Hippocampal formation (tissue), 2 donors: ENCODE data around the gene PAX5.

Source experiments
- DNase-seq, 2 donors: peaks; one replicate each; lab custom pipeline; 2025; lab: John Stamatoyannopoulos, UW

The PAX5 gene

DNA sequence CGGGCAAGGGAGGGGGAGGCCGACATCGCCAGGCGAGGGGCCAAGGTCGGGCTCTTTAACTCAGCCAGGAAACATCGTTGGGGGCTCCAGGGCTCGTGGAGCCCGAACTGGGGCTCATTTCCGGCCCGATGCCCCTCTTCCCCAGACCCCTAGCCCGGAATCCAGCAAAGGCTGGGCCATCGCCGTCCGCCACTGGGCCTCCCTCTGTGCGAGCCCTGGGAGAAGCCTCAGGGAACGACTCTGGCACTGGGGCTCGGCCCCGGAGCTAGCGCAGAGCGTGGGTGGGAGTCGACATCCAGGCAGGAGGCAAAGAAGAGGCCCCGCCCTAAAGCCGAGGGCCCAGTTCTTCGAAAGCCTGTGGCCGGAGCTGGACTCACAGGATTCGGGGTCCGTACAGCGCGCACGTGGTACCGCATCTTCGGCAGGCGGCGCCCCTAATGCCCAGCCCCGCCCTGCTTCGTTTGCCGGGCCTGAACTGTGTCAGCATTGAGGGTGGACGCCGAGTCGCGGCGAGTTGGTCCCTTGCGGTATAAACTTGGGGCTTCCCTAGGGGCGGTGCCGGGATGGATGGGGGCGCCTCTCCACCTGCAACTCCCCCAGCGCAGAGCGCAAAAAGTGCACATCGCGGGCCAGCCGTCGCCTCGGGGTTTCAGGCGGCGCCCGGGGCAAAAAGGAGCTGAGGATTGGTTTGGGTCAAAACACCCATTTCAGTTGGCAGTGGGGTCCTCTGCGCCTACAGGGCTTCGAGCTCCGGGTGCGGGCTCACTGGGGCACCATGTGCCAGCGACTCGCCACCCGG lies 3.6 kb upstream of the PAX5 start:
- no peak for DNase-seq

DNA sequence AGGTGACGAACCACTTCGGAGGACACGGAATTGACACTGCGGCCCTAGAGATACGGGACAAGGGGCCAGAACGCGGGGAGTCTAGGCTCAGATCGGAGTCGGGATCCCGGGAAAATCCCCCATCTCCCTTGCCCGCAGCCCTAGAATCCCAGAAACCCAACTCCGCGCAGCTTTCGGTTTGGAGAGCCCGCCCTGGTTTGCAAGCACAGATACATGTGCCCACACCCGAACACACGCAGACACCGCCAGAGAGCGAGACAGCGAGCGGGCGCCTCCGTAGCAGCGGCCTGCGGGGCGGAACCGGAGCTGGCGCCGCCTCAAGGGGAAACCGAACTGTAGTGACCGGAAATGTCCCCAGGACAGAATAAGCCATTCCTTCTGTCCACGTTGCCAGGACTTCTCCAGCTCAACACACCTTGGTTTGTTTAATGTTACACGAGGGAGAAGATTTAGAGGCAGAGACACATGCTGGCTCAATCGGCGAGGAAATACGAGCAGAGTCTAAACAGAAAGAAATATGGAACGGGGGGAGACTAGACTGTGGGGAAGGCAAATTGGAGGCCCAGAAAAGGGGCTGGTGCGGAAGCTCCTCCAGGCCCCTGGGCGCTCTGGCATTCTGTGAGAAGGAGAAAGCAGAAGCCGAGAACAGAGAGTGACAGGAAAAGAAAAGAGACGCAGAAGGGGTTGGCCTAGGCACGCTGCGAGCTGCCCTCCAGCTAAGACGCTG lies 2.9 kb upstream of the PAX5 start:
- DNase-seq: no peak

DNA sequence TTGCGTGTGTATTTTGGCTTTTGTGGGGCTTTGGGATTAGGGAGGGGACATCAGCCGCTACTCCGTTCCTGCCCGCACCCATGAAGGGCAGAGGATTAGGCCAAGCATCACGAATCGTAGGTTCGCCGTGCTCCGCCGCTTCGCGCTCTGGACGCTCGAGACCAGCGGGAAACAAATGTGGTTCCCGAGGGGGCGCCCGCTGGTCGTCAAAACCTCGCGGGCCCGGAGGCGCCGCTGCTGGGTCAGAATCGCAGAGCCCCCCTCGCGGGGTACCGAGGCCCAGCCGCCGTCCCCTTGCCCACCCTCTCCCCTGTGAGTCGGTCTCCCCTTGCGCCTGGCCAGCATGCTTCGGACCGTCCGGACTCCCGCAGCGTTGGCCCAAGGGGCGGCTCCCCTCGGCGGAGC lies 2.3 kb upstream of the PAX5 start:
- DNase-seq: no peak

DNA sequence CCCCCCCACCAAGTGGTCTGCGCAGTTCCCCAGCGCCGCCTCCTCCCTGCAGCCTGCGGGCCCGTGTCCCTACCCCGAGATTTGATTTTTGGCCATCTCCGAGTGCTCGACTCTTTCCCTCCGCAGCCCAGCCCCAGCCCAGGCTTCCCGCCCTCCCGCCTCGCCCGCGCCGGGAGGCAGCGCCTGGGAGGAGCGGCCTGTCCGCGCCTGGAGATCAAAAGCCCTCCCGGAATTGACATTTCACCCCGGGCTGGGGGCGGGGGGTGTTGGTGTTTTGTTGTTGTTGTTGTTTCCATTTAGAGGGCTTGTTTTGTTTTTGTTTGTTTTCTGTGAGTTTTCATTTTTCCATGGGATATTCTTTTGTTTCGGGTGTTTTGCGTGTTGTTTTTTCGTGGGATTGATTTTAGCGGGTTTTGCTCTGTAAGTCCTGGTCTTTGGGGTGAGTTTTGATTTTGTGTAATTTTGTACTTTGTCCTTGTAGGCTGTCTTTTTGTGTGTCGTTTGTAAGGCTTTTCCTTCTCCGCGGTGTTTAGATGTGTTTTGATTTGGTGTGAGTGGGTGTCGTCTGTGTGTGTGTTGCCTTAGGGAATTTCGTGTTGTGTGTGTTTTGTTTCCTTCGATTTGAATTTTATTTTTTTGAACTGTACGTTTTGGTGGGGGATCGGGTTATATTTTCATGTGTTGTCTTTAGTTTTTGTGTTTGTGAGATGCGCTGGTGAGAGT lies 1.7 kb upstream of the PAX5 start:
- no peak for DNase-seq

DNA sequence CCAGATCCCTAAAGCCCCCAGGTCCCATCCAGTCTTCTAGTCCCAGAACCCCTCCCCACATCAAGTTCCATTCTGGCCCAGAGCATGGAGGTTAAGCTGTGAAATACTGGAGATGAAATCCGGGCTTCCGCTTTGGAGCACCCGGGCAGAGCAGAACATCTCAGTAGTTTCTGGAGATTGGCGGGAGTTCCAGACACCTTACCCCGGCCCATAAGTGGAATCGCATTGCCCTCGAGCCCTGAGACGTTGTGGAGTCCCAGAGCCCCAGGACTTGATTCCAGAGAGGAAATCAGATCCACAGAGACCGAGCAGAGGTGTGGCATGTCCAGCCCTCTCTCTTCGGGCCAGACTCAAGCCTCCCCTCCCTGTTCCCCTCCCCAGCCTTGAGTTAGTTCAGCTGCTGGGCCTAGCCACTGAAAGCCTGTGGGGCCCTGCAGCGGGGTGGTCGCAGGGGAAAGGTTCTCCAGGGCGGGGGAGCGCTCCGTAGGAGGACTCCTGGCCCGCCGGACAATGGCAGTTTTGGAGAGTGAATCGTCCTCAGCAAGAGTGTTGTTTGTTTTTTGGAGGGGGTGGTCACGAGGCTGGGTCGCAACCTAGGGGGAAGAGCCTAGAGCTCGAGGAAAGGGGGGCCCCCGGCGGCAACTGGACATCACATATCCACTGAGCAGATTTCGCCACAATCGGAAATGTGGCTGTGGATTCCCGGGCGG lies 1.0 kb upstream of the PAX5 start:
- no peak for DNase-seq

DNA sequence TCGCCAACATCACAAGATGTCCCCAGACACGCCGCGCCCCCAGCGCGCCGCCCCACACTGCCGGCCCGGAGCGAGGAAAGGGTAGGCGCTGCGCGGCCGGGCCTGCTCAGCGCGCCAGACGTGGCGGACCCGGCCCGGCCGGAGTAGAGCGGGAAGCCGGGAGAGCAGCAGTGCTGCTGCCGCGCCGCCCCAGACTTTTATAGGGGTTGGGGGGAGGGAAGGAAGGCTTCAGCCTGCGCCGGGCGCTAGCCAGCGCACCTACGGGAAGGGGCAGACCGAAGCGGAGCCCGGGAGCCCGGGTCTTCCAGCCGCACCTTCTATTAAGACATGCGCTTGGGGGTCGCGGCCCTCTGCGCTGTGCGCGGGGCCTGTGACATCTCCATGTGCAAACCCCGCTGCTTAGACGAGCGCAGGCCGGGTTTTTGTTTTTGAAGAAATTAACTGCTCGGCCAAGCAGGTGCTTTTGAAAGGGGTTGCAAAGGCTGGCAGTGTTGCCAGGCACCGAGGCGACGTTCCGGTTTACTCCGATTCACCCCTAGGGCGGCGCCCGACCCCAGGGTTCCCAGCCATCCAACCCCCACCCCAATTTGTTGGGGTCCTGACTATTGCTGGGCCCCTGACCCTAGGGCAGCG lies 353 bp upstream of the PAX5 start:
- DNase-seq: no peak

DNA sequence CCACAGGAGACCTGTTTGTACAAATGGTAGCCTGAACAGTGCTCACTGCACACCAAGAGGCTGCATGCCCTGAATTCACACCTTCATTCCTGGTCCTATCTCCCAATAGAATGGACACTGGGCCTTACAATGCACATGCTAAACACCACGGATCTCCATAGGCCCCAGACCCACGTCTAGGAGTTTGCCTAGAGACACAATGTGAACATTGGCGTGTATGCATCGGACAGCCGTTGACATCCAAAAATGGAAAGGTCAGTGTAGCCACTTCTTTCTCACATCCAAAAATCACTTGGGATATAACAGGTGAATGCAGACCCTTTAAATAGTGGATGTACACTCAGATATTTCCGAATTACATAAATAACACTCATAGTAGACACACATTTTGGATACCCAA lies 927 bp downstream of the PAX5 start:
- no peak for DNase-seq

DNA sequence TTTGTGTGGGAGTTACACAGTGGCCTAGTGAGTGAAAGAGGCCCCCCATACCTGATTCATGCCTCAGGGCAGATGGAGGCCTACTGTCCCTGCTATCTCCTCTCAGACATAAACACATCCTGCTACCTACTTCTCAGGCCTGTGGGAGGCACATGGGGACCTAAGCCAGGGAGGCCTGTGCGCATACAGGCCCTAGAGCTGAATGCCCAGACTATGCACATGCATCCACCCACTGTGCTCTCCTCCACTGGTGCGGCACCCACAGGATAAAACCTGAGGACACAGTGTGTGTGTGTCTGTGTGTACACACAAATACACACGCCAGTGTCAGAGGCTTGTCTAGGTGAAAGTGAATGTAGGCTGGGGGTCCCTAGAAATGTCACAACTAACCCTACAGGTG lies 1.4 kb downstream of the PAX5 start:
- DNase-seq: no peak

DNA sequence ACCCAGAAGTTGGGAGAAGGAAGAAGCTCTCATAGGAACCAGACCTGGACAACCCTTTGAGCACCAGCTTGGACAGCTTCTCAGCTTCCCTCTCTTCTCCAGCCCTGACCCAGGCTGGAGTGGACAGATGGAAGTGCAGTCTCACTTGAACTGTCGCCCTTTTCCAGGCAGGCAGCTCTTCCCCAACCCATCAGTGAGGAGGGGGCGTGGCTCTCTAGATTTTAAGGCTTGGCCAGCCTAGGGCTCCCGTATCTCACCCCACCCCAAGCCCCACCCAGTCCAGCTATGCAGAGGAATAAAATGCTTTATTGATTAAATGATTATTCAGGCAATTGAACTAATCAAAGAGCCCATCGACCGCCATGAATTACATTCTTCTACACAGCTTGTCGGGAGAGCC lies 2.2 kb downstream of the PAX5 start:
- DNase-seq: no peak

DNA sequence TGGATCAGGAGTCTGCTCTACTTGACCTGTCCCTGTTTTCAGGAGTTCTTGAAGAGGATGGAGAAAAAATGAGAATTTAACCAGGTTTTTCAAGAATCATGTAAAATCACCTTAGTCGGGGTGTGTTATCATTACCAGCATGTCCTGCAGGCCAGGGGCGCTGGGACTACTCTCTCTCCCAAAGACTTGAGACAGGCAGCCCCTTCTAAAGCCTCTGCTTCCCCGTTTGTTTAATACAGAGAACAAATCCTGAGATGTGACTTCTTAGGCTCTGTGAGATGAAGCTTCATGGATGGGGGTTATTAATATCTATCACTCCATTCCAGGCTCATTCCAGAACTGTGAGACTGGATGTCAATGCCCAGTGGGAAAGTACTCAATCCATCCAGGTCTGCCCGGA lies 3.0 kb downstream of the PAX5 start:
- no peak for DNase-seq

DNA sequence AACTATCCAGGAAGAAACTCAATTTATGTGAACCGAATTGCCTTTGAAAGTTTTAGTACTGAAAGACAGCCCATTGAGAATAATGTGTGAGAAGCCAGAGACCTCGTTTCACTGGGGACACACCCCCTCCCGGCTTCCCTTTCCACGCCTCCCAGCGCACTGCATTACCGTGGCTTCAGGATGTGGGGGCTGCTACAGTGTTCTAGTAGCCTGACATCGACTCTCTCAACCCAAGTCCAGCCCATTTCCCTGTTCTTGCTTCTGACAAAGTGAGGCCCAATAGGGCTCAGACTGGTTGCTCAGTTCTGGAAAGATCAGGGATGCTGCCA lies 3.5 kb downstream of the PAX5 start:
- no peak for DNase-seq

DNA sequence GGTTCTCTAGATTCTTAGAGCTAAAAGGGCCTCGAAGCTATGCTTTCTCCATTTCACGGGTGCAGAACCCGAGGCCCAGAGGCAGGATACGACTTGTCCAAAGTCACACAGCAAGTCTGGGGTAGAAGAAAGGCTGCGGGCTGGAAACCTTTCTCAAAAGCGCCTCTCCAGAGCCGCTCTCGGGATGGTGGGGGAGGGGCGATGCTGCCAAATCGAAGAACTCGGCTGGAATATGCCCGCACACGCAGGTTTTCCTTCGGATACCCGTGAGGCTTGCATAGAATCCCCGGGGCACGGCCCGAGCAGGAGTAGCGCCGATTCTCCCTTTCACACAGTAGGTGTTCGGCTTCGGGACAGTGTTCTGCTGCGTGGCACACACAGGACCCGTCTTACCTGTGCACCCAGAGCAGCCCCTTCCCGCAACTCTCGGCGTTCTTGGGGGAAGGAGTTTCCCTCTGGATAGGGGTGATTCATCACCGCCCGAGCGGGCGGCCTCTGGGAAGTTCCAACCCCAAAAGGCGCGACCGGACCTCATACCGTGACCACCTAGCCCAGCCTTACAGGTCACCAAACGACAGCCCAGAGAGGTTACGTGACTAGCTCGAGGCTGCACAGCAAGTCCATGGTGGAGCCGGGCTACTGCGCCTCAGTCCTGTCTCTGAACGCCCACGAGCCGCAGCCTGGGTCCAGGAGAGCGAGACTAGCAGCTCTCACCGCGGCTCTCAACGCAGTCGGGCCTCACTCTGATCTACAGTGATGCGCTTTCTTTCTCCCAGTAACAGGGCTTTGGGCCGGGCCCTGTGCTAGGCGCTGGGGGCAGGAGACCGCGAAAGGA lies 4.1 kb downstream of the PAX5 start:
- no peak for DNase-seq

DNA sequence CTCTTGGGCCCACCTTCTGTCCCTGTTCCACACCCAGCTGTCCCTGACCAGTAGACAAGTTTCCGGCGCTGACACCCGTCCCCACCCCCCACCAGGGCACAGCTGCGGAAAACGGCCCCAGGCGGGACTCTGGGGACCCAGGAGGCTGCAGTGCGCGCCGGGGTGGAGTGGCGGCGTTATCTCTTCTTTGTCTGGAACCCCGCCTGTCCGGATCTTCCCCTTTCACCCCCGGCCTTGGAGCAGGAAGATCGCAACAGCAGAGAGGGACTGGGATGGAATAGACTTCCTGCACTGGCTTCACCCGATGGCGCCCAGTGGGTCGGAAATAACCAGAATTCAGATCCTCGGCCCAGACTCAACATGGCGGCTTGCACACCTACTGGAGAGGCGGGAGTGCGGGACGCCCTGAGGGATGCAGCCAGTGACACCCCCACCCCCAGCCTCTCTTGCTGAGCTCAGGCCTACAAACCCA lies 4.7 kb downstream of the PAX5 start:
- no peak for DNase-seq

DNA sequence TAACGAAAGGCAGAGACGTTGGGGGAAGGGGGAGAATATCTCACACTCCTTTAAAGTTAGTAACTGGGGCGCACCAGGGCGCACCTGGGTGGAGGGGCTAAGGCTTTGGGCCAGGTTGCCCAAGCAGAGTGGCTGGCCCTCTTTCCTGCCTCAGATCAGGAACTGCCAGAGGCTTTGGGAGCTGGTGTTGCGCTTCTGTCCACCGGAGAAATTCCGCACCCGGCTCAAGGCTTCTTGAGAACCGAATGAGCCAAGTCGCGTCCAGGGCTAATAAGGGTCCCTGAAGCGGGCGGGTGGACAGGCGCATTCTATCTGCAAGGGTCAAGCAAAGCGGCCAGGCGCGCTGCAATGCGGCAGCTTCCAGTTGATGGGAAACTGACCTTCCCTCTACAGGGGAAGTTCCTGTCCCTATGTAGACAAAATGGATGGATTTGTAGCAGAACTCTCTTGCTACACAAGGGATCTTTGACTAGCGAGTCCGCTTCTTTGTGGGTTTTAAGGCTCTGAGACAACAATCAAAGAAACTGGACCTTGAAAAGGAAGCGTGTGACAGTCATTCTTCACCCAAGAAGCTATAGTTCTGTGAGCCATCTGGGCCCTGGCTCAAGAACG lies 5.5 kb downstream of the PAX5 start:
- DNase-seq: no peak

DNA sequence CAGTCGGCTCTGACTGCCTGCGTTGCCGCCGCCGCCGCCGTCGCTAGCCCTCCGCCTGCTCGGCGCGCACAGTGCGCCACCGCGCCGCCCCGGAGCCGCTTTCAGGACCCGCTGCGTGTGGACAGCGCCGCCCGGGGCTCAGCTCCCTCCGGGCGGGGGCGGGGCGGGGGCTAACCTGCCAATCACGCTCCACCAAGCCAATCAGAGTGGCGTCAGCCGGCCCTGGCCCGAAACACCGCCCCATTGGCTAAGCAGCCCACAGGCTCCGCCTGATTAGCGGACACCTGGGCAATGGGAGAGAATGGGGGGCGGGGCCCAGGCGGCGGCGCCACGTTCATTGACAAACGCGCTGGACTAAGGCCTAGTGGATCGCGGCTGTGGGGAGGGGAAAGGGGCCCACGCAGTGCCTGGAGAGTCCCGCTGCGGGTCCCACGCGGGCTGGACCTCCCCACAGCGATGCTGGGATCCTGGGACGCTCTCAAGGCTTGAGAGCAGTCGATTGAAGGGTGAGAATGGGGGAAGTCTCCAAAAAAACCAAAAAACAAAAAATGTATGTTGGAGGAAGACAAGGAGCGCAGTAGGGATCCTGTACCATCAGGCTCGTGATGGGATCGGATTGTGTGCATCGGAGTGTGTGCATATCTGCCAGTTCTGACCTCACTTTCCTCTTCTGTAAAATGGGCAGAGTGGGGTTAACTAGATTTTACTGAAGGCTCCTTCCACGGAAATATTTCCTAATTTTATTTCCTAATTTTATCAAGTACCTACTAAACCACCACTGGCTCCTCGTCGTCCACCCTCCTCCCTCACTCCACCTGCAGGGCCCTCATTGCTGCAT lies 6.3 kb downstream of the PAX5 start:
- DNase-seq: peak; percentile 44 to 73

DNA sequence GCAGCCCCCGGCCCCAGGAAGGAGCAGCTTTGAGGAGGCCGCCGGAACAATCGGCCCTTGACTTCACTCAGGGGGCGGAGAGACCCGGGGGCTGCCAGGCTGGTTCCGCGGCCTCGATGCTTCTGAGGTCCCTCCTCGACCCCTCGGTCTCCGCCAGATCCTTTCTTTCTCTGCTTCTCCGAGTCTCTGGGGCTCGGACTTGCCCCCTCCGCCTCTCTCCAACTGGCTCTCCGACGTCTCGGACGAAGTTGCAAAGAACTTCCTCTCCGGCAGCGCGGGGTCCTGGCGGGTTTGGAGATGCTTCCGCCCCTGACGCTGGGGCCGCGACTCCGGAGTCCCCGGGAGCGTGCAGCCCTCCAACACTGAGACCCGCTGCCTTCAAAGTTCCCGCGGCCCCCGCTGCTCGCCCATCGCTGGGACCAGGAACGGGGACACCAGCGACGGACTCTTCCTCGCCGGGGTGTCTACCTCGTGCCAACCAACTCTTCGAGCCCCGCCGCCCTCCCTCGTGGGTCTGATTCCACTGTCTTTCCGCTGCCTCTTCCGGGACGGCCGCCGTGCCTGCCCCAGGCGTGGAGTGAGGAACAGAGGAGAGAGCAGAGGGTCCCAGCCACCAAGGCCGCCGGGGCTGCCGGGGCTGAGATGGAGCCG lies 7.0 kb downstream of the PAX5 start:
- no peak for DNase-seq

DNA sequence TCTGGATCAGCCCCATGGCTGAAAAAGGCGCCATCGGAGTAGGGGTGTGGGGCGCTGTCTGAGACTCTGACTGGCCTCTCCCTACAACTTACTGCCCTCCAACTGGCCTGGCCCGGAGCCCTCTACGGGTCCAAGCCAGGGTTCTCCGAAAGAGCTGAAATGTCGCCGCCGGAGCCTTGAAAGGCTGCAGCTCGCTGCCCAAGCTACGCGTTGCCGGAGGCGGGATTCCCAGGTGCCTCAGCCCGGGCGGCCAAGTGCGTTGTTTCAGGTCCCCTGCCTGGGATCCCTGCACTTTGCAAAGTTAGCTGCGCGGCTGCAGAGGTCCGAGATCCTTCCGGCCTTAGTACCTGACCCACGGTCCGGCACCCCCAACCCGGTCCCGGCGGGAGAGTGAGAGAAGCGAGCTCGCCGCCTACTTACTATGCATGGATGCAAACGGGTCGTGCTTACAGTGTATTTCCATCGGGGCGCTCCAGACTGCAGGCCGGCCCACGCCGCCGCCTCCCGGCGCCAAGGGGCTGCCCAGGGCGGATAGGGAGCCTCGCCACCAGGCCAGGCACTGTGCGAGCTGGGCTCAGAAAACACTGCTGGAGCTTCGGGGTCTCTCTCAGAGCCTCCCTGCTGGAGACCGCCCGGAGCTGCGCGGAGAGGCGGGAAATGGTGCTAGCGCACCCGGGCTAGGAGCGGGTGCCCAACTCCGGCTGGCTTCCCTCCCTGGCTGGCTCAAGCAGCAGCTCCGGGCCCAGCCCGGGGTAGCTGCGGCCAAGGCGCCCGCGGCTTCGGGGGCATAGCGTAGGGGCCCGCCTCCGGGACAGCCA lies 7.7 kb downstream of the PAX5 start:
- no peak for DNase-seq

DNA sequence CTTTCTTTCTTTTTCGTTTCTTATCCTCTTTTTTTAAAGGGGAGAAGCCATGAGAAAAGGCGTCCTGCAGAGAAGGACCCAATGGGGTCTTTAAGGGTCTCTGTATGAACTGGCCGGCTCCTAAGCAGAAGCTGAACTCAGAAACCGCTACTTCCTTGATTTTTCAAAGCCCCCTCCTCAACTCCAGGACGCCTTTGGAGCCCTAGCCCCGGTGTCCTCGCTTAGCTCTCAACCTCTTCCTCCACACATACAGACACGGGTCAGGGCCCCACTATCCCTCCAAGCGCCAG lies 8.3 kb downstream of the PAX5 start:
- no peak for DNase-seq
